Endometrial microvascular endothelial cells (primary cell): Measurements from ENCODE around the gene LEPROT. TPM values are rescaled to one million over a fixed set of nuclear protein-coding genes. Genes with fewer than 3 reads are reported as not detected.

Source experiments
- in situ Hi-C: cut with HindIII; loops from 2 replicates; pipeline ENCODE4 v1.10.0; 2017; ENCODE audit warnings: low sequenced_read_pairs, low pct_unique_long_range_greater_than_20kb; ENCODE audit errors: inconsistent ontology term
- total RNA-seq: library from RNA; depleted of rRNA; stranded (reverse); fragments of >200 nt; gene quantifications from one replicate; pipeline ENCODE4 v1.2.3, GENCODE V29; 2015; ENCODE audit errors: inconsistent ontology term

Gene LEPROT
- total RNA-seq, 1 donor from 2014 or later: 58.3 TPM

DNA sequence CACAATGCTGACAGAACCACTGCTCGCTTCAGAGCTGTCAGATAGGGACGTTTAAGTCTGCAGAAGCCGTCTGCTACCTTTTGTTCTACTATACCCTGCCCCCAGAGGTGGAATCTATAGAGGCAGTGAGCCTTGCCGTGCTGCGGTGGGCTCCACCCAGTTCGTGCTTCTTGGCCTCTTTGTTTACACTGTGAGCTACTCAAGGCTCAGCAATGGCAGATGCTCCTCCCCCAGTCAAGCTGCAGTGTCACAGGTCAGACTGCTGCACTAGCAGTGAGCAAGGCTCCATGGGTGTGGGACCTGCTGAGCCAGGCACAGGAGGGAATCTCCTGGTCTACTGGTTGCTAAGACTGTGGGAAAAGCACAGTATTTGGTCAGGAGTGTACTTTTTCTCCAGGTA, 47.1 kb downstream of the LEPROT start:
- in situ Hi-C loops: no loop called here

DNA sequence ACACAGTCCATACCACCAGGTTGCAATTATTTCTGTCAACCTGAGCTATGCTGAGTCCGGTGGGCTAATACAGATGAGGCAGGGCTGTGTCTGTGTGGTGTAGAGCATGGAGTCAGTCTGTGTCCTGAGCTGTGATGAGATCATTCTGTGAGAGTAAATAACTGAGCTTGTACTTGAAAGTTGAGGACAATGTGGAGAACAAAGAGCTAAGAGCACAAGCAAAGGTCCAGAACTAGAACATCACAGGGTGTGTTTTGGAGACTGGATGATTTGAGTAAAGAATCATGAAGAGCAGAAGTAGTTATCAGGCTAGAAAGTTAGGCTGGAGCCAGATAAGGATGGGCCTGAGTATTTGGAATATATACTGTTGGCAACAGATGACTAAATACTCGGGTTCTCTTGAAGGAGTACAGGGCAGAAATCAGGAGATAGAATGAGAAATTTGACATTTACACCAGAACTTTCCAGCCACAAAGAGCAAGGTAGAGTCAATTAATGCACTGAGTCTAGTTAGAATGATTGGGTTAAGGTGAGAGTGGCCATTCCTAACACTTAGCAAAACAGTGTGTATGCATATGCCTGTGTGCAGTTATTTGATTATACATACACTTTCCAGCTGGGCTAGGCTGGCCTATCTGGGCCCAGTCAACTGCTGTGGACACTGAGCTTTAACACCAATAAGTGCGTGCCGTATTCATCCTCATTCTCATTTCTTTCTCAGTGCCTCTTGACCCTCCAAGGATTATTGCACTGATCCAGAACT, 48.8 kb downstream of the LEPROT start:
- in situ Hi-C loops: no loop called here

DNA sequence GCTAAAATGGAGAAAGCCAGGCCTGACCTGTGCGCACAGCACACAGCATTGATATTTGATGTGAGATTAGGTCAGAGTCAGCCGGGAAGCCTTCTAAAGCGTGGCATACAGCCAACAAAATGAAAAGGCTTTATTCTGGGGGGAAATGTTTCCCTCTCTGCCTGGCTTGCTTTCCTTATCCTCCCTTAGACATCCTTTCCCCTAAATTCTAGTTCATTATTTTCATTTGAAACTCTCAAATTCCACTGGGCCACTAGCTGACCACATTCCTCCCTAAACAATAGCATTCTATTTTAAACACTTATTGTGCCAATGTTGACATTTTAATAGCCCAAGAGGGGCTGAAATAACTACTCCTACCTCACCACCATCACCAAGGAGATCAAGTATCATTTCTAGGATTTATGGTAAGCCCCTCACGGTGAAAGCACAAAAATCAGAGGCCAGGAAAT, 49.4 kb downstream of the LEPROT start:
- in situ Hi-C loops: no loop called here

DNA sequence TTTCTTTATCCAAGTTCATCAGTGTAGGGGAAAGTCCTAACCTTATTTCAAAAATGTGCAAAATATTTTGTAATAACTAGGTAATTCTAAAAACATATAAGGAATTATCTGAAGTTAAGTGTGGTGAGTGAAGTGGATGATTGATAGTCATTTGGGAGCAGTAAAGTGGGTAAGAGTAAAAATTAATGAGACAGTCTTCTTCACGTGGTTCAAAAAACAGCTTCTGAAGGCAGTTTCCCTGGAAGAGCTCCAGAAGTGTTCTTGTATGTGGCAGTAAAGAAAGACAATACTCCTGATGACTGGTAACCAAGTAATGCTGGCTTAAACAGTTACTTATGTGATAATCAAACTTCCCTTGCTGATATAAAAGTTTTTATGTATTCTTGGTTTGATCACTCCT, 50.3 kb downstream of the LEPROT start:
- in situ Hi-C loops: no loop called here

DNA sequence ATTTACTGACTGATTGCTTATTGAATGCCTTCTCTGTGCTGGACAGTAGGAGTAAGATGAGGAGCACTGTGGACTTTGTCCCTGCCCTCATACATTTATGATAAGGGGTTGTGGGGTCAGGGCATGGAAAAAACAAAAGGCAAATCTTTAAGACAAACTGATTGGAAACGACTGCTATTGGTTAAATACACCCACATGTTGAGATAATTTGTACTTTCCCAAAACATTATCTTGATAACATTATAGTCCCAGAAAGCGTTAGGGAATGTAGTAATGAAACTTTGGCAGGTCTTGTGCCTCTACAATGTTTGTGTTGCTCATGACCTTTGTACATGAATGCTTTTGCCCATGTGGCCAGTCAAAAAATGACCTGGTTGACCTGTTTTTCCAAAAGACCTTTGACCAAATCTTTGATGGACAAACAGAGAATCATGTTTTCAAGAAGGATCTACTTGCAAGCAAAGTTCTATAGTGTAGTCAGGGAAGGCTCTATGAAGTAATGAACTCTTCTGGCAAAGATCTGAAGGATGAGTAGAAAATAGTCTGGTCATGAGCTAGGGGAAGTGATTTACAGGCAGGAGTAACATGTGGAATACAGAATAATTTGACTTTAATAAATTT, 50.9 kb downstream of the LEPROT start:
- in situ Hi-C loops: no loop called here

DNA sequence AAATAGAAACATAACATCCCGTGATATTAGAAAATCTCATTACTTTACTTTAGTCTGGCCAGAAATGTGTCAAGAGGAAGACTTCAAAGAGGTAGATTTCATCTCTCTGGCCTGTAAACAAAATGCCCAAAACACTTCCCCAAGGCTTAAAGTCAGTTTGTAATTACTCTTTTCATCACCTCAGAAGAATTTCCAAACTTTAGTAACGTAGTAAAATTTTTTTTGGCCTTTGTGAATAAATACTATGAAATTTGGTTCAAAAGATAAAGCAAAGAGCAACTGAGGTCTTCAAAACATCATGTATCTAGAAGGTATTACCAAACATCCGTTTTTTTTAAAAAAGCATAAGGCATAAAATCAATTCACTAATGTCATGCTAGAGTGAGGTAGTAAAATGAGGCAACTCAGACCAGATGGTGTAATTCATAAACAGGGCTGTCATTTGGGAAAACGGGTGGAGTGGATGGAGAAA, 51.4 kb downstream of the LEPROT start:
- in situ Hi-C loops: no loop called here

DNA sequence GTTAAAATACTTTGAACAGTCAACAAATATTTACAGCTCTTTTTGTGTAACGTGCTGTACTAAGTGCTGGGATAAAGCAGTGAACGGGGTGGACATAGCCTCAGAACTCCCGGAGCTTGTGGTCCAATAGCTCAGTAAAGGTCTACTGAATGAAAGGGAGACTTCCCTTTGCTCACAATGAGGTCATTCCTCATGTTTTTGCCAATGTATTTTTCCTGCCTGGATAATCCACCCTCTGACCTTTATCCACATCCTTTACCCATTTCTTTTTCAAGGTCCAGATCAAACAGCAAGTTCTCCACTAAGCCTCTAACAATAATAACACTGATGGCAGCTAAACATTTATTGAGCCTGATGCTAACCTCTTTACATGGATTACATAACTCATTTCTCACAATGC, 55.9 kb downstream of the LEPROT start:
- in situ Hi-C loops: no loop called here

DNA sequence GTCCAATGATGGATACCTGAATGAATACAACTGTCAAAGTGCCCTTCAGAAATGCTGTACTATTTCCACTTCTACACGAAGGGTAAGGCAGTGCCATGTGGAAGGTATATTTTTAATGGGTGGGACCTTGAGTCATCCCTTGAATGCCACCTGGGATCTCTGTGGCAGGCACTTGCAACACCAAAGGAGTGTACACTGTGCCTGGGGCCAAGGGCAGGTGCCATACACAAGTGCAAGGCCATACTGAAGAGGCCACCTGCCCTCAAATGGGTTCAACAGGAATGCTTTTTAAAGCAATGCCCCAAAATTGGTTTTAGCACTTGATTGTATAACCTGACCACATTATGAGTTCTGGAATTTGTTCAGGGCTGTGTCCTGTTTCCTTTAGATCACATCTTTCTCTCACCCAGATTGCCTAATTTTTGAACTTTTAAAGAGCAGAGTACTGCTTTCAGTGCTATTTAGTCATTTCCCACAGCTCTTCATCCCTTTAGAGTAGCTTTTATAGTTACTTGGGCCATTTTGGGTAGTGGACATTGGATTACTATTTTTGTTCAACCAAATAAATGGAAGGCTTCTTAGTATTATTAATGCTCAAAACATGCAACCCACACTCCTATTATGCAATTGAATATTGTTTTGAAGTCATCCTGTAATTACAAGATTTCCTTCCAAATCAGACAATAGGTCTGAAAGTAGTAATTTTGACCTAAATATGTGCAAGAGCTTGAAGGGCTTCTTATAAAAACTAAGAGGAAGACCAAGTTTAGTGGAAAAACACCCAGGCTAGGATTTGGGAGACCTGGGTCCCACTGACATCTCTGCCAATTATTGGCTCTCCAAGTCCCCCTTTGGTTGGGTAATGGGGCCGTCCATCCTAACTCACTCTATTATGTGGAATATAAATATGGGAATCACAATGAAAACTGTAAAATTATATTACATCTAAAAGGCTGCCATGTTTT, 57.2 kb downstream of the LEPROT start:
- in situ Hi-C loops: no loop called here

DNA sequence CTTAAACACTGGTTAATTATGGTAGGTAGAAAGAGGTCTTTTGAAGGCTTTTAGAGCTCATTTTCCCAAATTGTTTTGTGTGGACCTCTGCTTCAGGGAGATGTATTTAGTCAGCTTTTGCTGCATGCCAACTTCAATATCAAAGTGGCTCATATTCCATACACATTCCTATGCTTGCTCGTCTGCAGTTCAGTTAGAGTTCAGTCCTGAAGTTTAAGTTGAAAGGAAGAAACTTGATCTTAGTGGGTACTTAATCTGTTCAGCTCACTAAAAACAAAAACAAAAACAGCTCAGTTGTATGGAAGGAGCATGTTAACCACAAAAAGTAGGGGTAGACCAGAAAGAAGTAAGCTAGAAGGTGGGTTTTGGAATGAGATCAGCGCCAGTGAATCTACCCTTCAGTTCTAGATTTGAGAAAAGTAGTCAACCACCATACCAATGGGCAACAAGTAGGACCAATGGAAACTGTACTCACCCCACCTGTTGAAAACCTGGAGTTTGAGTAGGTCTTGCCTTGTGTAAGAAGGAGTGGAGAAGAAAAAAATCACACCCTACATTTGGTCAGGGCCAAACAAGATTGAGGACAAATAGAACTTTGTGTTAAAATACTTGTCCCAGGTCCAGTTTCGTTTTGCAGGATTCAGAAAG, 58.0 kb downstream of the LEPROT start:
- in situ Hi-C loops: no loop called here

DNA sequence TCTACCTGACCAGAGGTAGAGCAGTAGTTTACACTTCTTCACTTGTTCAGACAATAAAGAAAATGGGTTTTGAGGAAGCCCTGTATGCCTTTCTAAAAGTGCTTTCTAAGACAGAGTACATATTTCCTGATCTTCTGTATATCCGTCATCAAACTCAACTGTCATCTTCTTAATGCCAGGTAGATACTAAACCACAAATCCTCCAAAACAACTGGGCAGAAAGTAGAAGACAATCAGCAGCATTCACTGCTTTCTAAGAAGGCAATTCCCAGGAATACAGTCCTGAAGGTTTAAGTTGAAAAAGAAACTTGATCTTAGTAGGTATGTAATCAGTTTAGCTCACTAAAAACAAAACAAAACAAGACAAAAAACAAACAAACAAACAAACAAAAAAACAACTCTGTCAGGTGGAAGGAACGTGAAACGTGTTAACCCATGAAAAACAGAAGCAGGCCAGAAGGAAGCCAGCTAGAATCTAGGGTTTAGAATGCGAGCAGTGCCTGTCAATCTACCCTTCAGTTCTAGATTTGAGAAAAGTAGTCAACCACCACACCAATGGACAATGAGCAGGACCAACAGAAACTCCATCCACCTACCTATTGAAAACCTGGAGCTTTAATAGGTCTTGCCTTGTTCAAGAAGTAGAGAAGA, 59.2 kb downstream of the LEPROT start:
- in situ Hi-C loops: no loop called here

DNA sequence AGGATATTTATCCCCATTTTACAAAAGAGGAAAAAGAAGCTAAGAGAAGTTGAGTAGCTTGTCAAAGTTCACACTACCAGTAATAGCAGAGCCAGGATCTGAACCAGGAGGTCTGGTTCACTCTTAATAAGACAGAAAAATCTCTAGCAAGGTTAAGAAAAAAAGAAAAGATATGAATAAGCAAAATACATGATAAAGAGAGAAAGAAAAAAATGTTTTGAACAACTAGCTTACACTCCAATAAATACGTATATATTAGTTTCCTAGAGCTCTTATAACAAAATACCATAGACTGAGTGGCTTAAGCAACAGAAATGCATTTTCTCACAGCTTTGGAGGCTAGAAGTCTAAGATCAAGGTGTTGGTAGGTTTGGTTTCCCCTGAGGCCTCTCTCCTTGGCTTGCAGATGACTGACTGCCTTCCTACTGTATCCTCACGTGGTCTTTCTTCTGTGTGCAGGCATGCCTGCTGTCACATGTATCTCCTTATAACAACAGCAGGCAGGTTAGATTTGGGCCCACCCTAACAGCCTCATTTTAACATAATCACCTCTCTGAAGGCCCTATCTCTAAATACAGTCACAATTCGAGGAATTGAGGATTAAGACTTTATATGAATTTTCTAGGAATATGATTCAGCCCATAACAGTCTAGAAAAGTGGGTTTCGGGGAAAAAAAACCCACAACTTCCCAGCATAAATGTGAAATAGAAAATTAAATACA, 60.4 kb downstream of the LEPROT start:
- in situ Hi-C loops: no loop called here

DNA sequence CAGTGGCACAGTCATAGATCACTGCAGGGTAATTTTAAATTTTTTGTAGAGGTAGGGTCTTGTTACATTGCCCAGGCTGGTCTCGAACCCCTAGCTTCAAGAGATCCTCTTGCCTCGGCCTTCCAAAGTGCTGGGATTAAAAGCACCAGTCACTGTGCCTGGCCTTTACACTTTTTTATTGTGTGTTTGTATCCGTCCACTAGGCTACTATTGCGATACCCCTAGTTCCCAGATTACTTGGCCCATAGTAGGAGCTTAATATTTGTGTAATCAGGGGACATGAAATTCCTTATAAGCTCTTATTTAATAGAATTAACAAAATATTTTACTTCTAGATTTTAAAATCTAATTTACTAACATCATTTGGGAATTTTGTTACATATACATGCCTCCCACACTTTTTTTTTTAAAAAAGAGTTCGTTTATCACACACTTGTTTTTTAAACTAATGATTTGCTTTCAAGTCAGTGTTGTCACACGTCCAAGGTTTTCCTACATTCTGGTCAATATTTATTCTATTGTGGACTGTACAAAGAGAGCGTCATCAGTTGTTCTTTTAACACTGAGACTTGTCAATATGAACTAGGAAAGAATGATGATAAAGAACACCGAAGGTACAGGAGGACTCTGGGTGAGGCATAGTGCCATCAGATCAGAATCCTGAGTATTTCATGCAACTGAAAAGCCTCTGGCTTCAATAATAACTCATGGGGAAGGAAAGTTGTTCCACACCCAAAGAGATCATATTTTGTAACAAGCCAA, 63.7 kb downstream of the LEPROT start:
- in situ Hi-C loops: no loop called here

Other genes with a start within 250 kb of the LEPROT start
- gene DNAJC6, start 111.1 kb upstream of the LEPROT start, total RNA-seq: 3.1 TPM
- gene LEPR, start within 50 bp of the LEPROT start, total RNA-seq: 26.4 TPM